Suppressor macrophage treated with lipopolysaccharide for 1 hour (primary cell): Measurements from ENCODE around the gene CSNK1A1.
"Not testable (repeated sequence)": the region's sequence is repeated elsewhere in the genome, so short reads cannot be mapped to it uniquely, and the experiment has no call there.

Experiments
- DNase-seq, 3 donors: peaks; one replicate each; pipeline ENCODE4 v3.0.0-alpha.2; 2020 to 2022

Gene CSNK1A1

DNA sequence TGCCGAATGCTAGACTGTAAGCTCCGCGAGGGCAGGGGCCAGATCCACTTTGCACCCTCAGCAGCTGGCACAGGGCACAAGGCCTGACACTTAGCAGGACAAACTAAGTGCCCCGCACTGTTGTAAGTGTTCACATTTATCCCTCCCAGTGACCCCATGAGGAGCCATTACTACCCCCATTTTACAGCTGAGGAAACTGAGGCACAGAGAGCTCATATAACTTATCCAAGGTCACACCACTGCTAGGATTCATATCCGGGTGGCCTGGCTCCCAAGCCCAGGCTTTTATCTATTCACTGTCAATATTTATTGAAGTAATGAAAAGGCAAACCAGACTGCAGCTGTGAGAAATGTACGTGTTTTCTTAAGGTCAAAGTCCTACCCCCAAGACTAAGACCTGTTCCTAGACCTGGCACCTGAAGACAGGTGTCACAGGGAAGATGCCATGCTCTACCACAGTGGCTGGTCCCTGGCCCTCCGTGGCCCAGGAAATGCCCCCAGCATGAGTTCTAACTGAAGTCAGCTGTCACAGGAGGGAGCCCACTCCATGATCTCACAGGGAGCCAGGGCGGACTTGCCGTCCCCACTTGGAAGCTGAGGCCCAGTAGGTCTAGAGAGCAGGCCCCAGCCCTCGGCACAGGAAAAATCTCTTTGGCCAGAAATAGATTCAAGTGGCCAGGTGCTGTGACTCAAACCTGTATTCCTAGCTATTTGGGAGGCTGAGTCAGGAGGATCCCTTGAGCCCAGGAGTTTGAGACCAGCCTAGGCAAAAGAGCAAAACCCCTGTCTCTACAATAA lies 97.4 kb downstream of the CSNK1A1 start:
- DNase-seq, result no peak

- DNase-seq, result no peak
Measured at GRCh38 chr5:149452665-149453617, 98.3 kb downstream of the CSNK1A1 start.

- peak; percentile 55 to 60 (median 60) for DNase-seq
Measured at GRCh38 chr5:149452007-149452664, 99.1 kb downstream of the CSNK1A1 start.

DNA sequence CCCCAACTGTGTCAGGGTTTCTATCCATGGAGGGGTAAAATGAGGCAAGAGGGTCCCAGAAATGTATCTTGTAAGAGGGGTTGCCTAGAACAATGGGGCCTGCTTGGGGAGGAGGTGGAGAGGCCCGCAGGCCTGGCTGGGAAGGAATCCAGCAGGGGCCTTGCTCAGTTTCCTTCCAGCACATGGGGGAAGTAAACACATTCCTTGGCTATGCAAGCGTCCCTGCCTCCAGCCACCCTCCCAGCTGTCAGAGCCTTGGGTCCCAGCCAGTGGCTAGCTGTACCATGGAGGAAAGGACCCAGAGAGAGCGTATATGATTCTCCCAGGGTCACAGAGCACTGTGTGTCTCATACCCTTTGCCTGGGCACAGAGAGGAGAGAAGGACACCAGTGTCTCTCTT lies 101.0 kb downstream of the CSNK1A1 start:
- no peak for DNase-seq

GRCh38 chr5:149448831-149449714 lies 102.2 kb downstream of the CSNK1A1 start:
- DNase-seq, result peak in 1 of 3 donors; percentile 26

DNA sequence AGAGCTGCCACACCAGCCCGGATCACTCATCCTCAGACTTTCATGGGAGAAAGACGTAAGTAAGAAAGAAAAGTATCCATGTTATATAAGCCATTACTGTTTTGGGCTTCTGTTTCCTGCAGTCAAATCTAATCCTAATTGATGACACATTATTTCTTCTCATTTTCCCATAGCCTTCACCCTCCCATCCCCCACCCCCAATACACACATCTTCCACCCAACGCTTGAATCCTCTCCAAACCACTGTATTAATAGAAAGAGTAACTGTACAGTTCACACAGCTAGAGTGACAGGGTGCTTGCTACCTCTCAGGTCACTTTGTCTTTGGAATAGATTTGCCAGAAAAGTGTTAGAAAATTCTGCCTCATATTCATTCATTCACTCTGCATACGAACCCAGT lies 102.8 kb downstream of the CSNK1A1 start:
- no peak for DNase-seq

- DNase-seq, result no peak
Measured at GRCh38 chr5:149447373-149448367, 103.6 kb downstream of the CSNK1A1 start.

- DNase-seq, result not testable (repeated sequence)
Measured at GRCh38 chr5:149446794-149447193, 104.4 kb downstream of the CSNK1A1 start.

DNA sequence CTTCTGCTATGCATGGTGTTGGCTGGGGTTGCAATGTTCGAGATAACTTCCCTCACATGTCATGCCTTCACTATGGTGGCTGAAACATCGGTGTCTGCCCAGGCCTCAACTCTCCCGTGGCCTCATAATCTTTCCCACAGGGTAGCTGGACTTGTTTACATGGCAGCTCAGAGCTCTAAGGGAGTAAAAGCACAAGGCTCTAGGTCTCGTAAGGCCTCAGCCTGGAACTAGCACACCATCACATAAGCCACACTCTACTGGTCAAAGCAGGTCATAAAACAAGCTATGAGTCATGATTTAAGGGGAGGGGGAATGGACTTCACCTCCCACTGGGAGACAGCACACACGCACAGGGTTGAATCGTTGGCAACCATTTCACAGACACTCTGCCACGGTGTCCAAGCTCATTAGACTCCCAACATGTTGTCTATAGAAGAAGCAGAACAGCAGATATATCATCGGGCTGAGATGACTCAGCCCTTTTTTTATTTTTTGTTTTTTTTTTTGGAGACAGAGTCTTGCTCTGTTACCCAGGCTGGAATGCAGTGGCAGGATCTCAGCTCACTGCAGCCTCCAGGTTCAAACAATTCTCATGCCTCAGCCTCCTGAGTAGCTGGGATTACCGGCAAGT lies 105.4 kb downstream of the CSNK1A1 start:
- DNase-seq, result peak; percentile 23 to 36 (median 30)

GRCh38 chr5:149445343-149445738 lies 105.9 kb downstream of the CSNK1A1 start:
- no peak for DNase-seq

- DNase-seq, result not testable (repeated sequence)
Measured at GRCh38 chr5:149444430-149444829, 106.8 kb downstream of the CSNK1A1 start.

DNA sequence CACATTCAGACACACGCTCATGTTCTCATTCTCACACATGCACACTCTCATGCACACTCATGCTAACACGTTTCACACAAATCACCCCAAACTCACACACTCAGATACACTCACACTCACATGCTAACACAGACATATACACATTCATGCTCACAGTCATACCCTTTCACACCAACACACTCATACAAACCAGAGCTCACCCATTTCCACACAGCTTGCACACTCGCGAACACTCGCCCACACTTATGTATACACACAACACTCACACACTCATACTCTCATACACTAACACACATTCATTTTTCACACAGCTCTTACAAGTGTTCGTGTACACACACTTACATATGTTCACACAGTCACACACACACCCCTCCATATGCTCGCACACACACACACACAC lies 108.0 kb downstream of the CSNK1A1 start:
- DNase-seq, result no peak

DNA sequence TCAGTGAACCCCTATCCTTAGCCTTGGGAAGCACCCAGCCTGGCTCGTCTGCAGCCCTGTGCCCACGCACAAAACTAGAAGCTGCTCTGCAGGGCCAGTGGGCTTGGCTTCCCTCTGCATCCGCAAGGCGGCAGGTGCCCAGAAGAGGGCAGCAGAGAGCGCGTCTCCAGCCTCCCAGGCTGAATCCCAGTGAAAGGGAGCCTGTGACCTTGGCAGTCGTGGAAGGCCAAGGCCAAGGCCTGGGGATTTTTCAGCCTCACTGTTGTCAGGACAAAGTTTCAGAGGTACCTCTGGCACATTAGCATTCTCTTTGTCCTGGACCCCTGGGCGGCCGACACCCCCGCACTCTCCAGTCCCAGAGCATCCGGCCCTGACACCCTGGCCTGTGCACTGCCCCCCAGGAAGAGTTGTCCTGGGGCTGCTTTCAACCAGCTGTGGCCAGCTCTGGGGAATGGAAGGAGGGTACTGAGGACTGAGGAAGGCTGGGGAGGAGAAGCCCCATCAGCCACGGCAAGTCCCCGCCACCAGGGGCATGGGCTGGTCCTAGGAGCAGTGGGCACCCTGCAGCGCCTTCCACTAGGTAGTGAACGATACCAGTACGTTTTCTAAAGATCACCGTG lies 108.6 kb downstream of the CSNK1A1 start:
- peak; percentile 82 to 90 (median 88) for DNase-seq
